H9 (cell line): ENCODE data around the gene RBMS3. TPM values are rescaled to one million over a fixed set of nuclear protein-coding genes. Genes with fewer than 3 reads are reported as not detected.

Experiments used
- DNase-seq: peaks from one replicate; pipeline ENCODE4 v3.0.0-alpha.2; 2017
- H2AFZ ChIP-seq: one replicate; pipeline ENCODE4 v1.6.1; 2013; ENCODE audit warnings: mild to moderate bottlenecking, low read length, control low read depth, moderate library complexity
- H2AK5ac ChIP-seq: 2 replicates; pipeline ENCODE4 v1.6.1; 2013; ENCODE audit warnings: low read length, control low read depth, mixed read lengths; ENCODE audit not compliant: insufficient read length
- H2BK120ac ChIP-seq: one replicate; pipeline ENCODE4 v1.6.1; 2013; ENCODE audit warnings: low read depth, mild to moderate bottlenecking, low read length, control low read depth, inconsistent platforms; ENCODE audit not compliant: poor library complexity, severe bottlenecking
- H2BK12ac ChIP-seq: 2 replicates; pipeline ENCODE4 v1.6.1; 2013; ENCODE audit warnings: low read length, control low read depth, mixed read lengths, low read depth; ENCODE audit not compliant: insufficient read length
- H2BK15ac ChIP-seq: 2 replicates; pipeline ENCODE4 v1.6.1; 2013; ENCODE audit warnings: low read depth, low read length, control low read depth
- H2BK20ac ChIP-seq: one replicate; pipeline ENCODE4 v1.6.1; 2013; ENCODE audit warnings: low read depth, mild to moderate bottlenecking, low read length, control low read depth, inconsistent platforms; ENCODE audit not compliant: poor library complexity, severe bottlenecking
- H2BK5ac ChIP-seq: 2 replicates; pipeline ENCODE4 v1.6.1; 2013; ENCODE audit warnings: low read length, control low read depth, mixed read lengths; ENCODE audit not compliant: insufficient read length
- H3K14ac ChIP-seq: 2 replicates; pipeline ENCODE4 v1.6.1; 2013; ENCODE audit warnings: low read length, control low read depth; ENCODE audit not compliant: insufficient read depth
- H3K18ac ChIP-seq: 2 replicates; pipeline ENCODE4 v1.6.1; 2013; ENCODE audit warnings: low read depth, mild to moderate bottlenecking, mixed read lengths, low read length, control low read depth; ENCODE audit not compliant: insufficient read length
- H3K23ac ChIP-seq: 2 replicates; pipeline ENCODE4 v1.6.1; 2013; ENCODE audit warnings: low read length, control low read depth, mixed read lengths, low read depth; ENCODE audit not compliant: insufficient read length
- H3K23me2 ChIP-seq: 2 replicates; pipeline ENCODE4 v1.6.1; 2013; ENCODE audit warnings: low read depth, mild to moderate bottlenecking, mixed read lengths, low read length, control low read depth; ENCODE audit not compliant: insufficient read length, poor library complexity, severe bottlenecking
- H3K27ac ChIP-seq: 2 replicates; pipeline ENCODE4 v1.5.1; 2013; ENCODE audit warnings: low read length, control low read depth, mixed read lengths, low read depth; ENCODE audit not compliant: insufficient read length
- H3K27me3 ChIP-seq: 2 replicates; pipeline ENCODE4 v1.6.1; 2013; ENCODE audit warnings: low read length, control low read depth, inconsistent platforms; ENCODE audit not compliant: insufficient read depth
- H3K4ac ChIP-seq: 2 replicates; pipeline ENCODE4 v1.6.1; 2013; ENCODE audit warnings: low read depth, mild to moderate bottlenecking, control low read depth, inconsistent platforms, low read length, moderate library complexity
- H3K4me1 ChIP-seq: 2 replicates; pipeline ENCODE4 v1.6.1; 2013; ENCODE audit warnings: low read length, control low read depth, inconsistent platforms; ENCODE audit not compliant: insufficient read depth
- H3K4me2 ChIP-seq: 2 replicates; pipeline ENCODE4 v1.6.1; 2013; ENCODE audit warnings: low read length, control low read depth, mixed read lengths; ENCODE audit not compliant: insufficient read length, insufficient read depth
- H3K56ac ChIP-seq: 2 replicates; pipeline ENCODE4 v1.6.1; 2013; ENCODE audit warnings: low read depth, mild to moderate bottlenecking, mixed read lengths, low read length, control low read depth; ENCODE audit not compliant: insufficient read length
- H3K79me1 ChIP-seq: 2 replicates; pipeline ENCODE4 v1.6.1; 2013; ENCODE audit warnings: low read depth, mild to moderate bottlenecking, moderate library complexity, low read length, control low read depth, inconsistent platforms; ENCODE audit not compliant: insufficient read depth, poor library complexity, severe bottlenecking
- H3K79me2 ChIP-seq: 2 replicates; pipeline ENCODE4 v1.6.1; 2013; ENCODE audit warnings: low read length, control low read depth, inconsistent platforms; ENCODE audit not compliant: insufficient read depth
- H3K9ac ChIP-seq: 2 replicates; pipeline ENCODE4 v1.6.1; 2013; ENCODE audit warnings: low read length, control low read depth, mixed read lengths; ENCODE audit not compliant: insufficient read length; ENCODE audit errors: extremely low read depth
- H3K9me3 ChIP-seq: one replicate; pipeline ENCODE4 v1.6.1; 2013; ENCODE audit warnings: low read depth, low read length, inconsistent platforms; ENCODE audit not compliant: control insufficient read depth
- H3T11ph ChIP-seq: one replicate; pipeline ENCODE4 v1.6.1; 2013; ENCODE audit warnings: mild to moderate bottlenecking, low read length, control low read depth, inconsistent platforms
- H4K20me1 ChIP-seq: one replicate; pipeline ENCODE4 v1.6.1; 2013; ENCODE audit not compliant: control insufficient read depth, insufficient read length, insufficient read depth
- H4K5ac ChIP-seq: 2 replicates; pipeline ENCODE4 v1.6.1; 2013; ENCODE audit warnings: low read depth, mild to moderate bottlenecking, mixed read lengths, low read length, control low read depth; ENCODE audit not compliant: insufficient read length
- H4K8ac ChIP-seq: replicated peaks from 2 replicates; pipeline ENCODE4 v1.6.1; 2013; ENCODE audit warnings: low read length, control low read depth, mixed read lengths, low read depth; ENCODE audit not compliant: insufficient read length
- H4K91ac ChIP-seq: 2 replicates; pipeline ENCODE4 v1.6.1; 2013; ENCODE audit warnings: low read depth, mild to moderate bottlenecking, moderate library complexity, mixed read lengths, low read length, control low read depth; ENCODE audit not compliant: insufficient read length
- H3K27ac Mint-ChIP-seq, 3 experiments: 2 replicates in 2 of 3; 3 replicates in 1 of 3; pipeline ENCODE4 v1.8.0; 2020 to 2021; ENCODE audit warnings: mixed read lengths in 3 of 3, mild to moderate bottlenecking in 1 of 3, moderate library complexity in 1 of 3
- H3K27me3 Mint-ChIP-seq: 2 replicates; pipeline ENCODE4 v1.8.0; 2021; ENCODE audit warnings: low read depth, mild to moderate bottlenecking, moderate library complexity, mixed read lengths
- H3K36me3 Mint-ChIP-seq, 3 experiments: 2 replicates in 2 of 3; 3 replicates in 1 of 3; pipeline ENCODE4 v1.8.0; 2020 to 2021; ENCODE audit warnings: low read depth in 3 of 3, mixed read lengths in 3 of 3; ENCODE audit not compliant: insufficient read depth in 1 of 3
- H3K4me1 Mint-ChIP-seq, 2 experiments: 2 replicates each; pipeline ENCODE4 v1.8.0; 2020; ENCODE audit warnings: mixed read lengths in 2 of 2
- H3K4me3 Mint-ChIP-seq, 2 experiments: 2 replicates in 1 of 2; 3 replicates in 1 of 2; pipeline ENCODE4 v1.8.0; 2020 to 2021; ENCODE audit warnings: mild to moderate bottlenecking in 2 of 2, mixed read lengths in 2 of 2, moderate library complexity in 1 of 2
- H3K9me3 Mint-ChIP-seq, 2 experiments: 2 replicates in 1 of 2; 3 replicates in 1 of 2; pipeline ENCODE4 v1.8.0; 2020; ENCODE audit warnings: mild to moderate bottlenecking in 2 of 2, mixed read lengths in 2 of 2, moderate library complexity in 1 of 2
- WGBS: extraction: QIAGEN DNeasy Blood & Tissue Kit; methylation state at CpG from one replicate; pipeline ENCODE4 v1.1.7; 2013; ENCODE audit warnings: missing lambda C conversion rate, low lambda C conversion rate, mixed read lengths; ENCODE audit not compliant: insufficient read length; ENCODE audit errors: extremely low coverage; 5-methylcytosine and 5-hydroxymethylcytosine counted together
- total RNA-seq: library from RNA; stranded (reverse); gene quantifications from 2 replicates; pipeline ENCODE4 v1.2.1, GENCODE V29; 2021
- TF ChIP-seq, protein P1 (sequence below): fragments of 200-600 bp; sonication (generic); conservative IDR thresholded peaks from 3 replicates; pipeline ENCODE4 v1.8.0; 2021; ENCODE audit warnings: antibody characterized with exemption, mild to moderate bottlenecking

Gene RBMS3
- total RNA-seq, 1 experiment from 2014 or later: 8.1 TPM

DNA sequence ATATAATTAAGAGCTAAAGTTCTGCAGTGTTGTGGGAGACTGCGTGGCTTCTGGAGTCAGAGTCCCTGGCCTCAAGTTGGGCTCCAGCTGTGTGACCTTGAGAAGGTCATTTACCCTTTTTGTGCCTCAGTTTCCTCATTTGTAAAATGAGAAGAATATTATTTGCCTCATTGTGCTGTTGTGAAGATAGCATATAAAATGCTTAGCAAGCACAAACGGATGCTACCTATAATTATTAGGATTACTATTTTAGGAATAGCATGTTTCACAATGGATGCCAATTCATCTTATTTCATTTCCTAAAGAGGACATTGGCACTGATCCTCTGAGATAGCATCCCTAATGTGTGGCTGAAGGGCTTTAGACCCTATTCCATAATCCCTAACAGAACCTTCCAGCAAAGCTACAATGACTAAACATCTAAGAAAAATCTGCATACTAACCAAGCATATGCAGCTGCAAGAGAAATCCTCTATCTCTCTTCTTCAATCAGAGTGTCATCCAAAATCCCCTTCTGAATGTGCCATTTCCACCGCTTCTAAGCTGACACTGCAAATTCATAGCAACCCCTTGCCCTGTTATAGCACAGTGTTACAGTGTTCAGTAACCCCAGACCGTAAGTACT is 148.3 kb downstream of the RBMS3 start:
- H3K4me1 Mint-ChIP-seq: peaks cover 12 to 17% of the 10 kb centered on the region in 2 experiments
- Histone ChIP-seq H3K79me1 (no peaks in the 10 kb centered on the region), H3K27ac (no peak overlapping the region), H4K91ac (no peak overlapping the region), H3K4ac (no peak overlapping the region), H4K8ac (no peak overlapping the region), H3K18ac (no peak overlapping the region), H2AFZ (no peak overlapping the region), H2BK120ac (no peak overlapping the region), H3K4me1 (no peaks in the 10 kb centered on the region), H3K9me3 (no peaks in the 10 kb centered on the region), H3K23ac (no peak overlapping the region), H2BK15ac (no peak overlapping the region), H2BK12ac (no peak overlapping the region), H3K9ac (no peak overlapping the region), H3K23me2 (no peaks in the 10 kb centered on the region), H3K56ac (no peak overlapping the region), H3T11ph (no peak overlapping the region), H4K5ac (no peak overlapping the region), H4K20me1 (no peaks in the 10 kb centered on the region), H3K4me2 (no peak overlapping the region), H3K27me3 (no peaks in the 10 kb centered on the region), H2BK5ac (no peak overlapping the region), H2BK20ac (no peak overlapping the region), H3K79me2 (no peaks in the 10 kb centered on the region), H3K14ac (no peak overlapping the region), H2AK5ac (no peak overlapping the region)
- no peaks in the 10 kb centered on the region for H3K27me3 Mint-ChIP-seq
- H3K9me3 Mint-ChIP-seq: no peaks in the 10 kb centered on the region
- TF ChIP-seq, protein P1, sequence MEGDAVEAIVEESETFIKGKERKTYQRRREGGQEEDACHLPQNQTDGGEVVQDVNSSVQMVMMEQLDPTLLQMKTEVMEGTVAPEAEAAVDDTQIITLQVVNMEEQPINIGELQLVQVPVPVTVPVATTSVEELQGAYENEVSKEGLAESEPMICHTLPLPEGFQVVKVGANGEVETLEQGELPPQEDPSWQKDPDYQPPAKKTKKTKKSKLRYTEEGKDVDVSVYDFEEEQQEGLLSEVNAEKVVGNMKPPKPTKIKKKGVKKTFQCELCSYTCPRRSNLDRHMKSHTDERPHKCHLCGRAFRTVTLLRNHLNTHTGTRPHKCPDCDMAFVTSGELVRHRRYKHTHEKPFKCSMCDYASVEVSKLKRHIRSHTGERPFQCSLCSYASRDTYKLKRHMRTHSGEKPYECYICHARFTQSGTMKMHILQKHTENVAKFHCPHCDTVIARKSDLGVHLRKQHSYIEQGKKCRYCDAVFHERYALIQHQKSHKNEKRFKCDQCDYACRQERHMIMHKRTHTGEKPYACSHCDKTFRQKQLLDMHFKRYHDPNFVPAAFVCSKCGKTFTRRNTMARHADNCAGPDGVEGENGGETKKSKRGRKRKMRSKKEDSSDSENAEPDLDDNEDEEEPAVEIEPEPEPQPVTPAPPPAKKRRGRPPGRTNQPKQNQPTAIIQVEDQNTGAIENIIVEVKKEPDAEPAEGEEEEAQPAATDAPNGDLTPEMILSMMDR: no peak
- no peak for DNase-seq
- H3K36me3 Mint-ChIP-seq: no peaks in the 10 kb centered on the region
- H3K27ac Mint-ChIP-seq: peak overlapping the region in 2 of 3 experiments; percentile 36 to 56; a peak in 3 of 7 replicates
- no peak overlapping the region for H3K4me3 Mint-ChIP-seq
- no CpG with 5 or more reads among the region's 4 CpGs for WGBS
